KMS-11 (cell line): ENCODE measurements around the gene UTP14A.
A peak's percentile ranks its signal among the peaks of the same experiment; 100 is the strongest.

Experiments
- H2AFZ ChIP-seq: fragments of 200-600 bp; sonication (generic); 2 replicates; pipeline ENCODE4 v1.6.1; 2016; ENCODE audit warnings: antibody characterized with exemption, mixed run types, low read depth
- H3K27ac ChIP-seq: fragments of 200-600 bp; sonication (generic); 2 replicates; pipeline ENCODE4 v1.6.1; 2016; ENCODE audit warnings: mild to moderate bottlenecking, mixed run types
- H3K27me3 ChIP-seq: fragments of 200-600 bp; sonication (generic); 2 replicates; pipeline ENCODE4 v1.6.1; 2017; ENCODE audit warnings: mild to moderate bottlenecking, low read depth, mixed run types, moderate library complexity; ENCODE audit not compliant: insufficient read depth
- H3K36me3 ChIP-seq: fragments of 200-600 bp; sonication (generic); 2 replicates; pipeline ENCODE4 v1.6.1; 2017; ENCODE audit warnings: mild to moderate bottlenecking, mixed run types; ENCODE audit not compliant: insufficient read depth
- H3K4me1 ChIP-seq: fragments of 200-600 bp; sonication (generic); 2 replicates; pipeline ENCODE4 v1.6.1; 2016; ENCODE audit warnings: mild to moderate bottlenecking, low read depth, mixed run types; ENCODE audit not compliant: poor library complexity, severe bottlenecking
- H3K4me2 ChIP-seq: fragments of 200-600 bp; sonication (generic); 2 replicates; pipeline ENCODE4 v1.7.0; 2016; ENCODE audit warnings: mild to moderate bottlenecking, mixed run types
- H3K4me3 ChIP-seq: fragments of 200-600 bp; sonication (generic); IDR thresholded peaks from 2 replicates; pipeline ENCODE4 v1.6.1; 2017; ENCODE audit warnings: low read depth, low read length, mixed read lengths; ENCODE audit not compliant: insufficient read depth
- H3K79me2 ChIP-seq: fragments of 200-600 bp; sonication (generic); 2 replicates; pipeline ENCODE4 v1.6.1; 2016; ENCODE audit warnings: low read depth, mixed run types; ENCODE audit not compliant: insufficient read depth
- H3K9ac ChIP-seq: fragments of 200-600 bp; sonication (generic); 2 replicates; pipeline ENCODE4 v1.6.1; 2016; ENCODE audit warnings: mild to moderate bottlenecking, mixed run types
- H4K20me1 ChIP-seq: fragments of 200-600 bp; sonication (generic); 2 replicates; pipeline ENCODE4 v1.6.1; 2016; ENCODE audit warnings: mild to moderate bottlenecking, mixed run types; ENCODE audit not compliant: insufficient read depth
- TF ChIP-seq, protein P1 (sequence below): fragments of 200-600 bp; sonication (generic); conservative IDR thresholded peaks from 2 replicates; pipeline ENCODE4 v1.6.1; 2017; ENCODE audit warnings: low read depth, mild to moderate bottlenecking, antibody characterized with exemption, low read length, moderate library complexity, mixed read lengths

Gene UTP14A

GRCh38 chrX:129932821-129933321 lies 26.9 kb downstream of the UTP14A start:
- H3K79me2 ChIP-seq = no peaks in the 10 kb centered on the region
- H3K9ac ChIP-seq = no peak overlapping the region
- peaks cover 2% of the 10 kb centered on the region; the same call in 1 of the 2 replicates for H3K27me3 ChIP-seq
- TF ChIP-seq, protein P1, sequence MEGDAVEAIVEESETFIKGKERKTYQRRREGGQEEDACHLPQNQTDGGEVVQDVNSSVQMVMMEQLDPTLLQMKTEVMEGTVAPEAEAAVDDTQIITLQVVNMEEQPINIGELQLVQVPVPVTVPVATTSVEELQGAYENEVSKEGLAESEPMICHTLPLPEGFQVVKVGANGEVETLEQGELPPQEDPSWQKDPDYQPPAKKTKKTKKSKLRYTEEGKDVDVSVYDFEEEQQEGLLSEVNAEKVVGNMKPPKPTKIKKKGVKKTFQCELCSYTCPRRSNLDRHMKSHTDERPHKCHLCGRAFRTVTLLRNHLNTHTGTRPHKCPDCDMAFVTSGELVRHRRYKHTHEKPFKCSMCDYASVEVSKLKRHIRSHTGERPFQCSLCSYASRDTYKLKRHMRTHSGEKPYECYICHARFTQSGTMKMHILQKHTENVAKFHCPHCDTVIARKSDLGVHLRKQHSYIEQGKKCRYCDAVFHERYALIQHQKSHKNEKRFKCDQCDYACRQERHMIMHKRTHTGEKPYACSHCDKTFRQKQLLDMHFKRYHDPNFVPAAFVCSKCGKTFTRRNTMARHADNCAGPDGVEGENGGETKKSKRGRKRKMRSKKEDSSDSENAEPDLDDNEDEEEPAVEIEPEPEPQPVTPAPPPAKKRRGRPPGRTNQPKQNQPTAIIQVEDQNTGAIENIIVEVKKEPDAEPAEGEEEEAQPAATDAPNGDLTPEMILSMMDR = no peak
- H4K20me1 ChIP-seq = no peaks in the 10 kb centered on the region
- H2AFZ ChIP-seq = no peak overlapping the region
- 0 out of 2 replicates have a peak overlapping the region, but pooled peaks have one; percentile 25 for H3K4me2 ChIP-seq
- H3K36me3 ChIP-seq = no peaks in the 10 kb centered on the region
- no peaks in the 10 kb centered on the region for H3K4me1 ChIP-seq
- H3K4me3 ChIP-seq = no peak overlapping the region
- no peak overlapping the region for H3K27ac ChIP-seq

- H3K4me3 ChIP-seq = no peak overlapping the region
- H3K36me3 ChIP-seq = no peaks in the 10 kb centered on the region
- TF ChIP-seq, protein P1 = no peak
- H3K4me1 ChIP-seq = no peaks in the 10 kb centered on the region
- no peak overlapping the region for H3K4me2 ChIP-seq
- no peak overlapping the region for H3K9ac ChIP-seq
- peaks cover 2% of the 10 kb centered on the region; the same call in 1 of the 2 replicates for H3K27me3 ChIP-seq
- H3K79me2 ChIP-seq = no peaks in the 10 kb centered on the region
- no peak overlapping the region for H3K27ac ChIP-seq
- no peaks in the 10 kb centered on the region for H4K20me1 ChIP-seq
- H2AFZ ChIP-seq = no peak overlapping the region
Observed at GRCh38 chrX:129933700-129934099, 27.7 kb downstream of the UTP14A start.

DNA sequence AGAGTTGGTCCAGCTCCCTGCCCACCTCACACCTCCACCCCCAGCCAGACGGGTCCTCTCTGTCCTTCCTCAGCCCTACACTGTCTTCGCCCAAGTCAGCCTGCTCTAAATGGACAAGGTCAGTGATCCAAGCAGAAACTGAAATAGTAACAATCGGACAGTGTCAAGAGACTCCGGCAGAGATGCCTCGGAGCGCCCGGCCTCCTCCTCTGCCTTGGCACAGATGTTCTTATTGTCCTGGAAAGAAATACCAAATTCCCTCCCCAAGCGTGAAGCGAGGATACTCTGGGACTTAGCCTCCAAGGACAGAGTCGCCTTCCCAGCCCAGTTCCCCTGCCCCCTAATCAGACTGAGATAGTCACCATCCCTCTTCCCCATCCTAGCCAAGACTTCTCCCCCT lies 28.5 kb downstream of the UTP14A start:
- Histone ChIP-seq H3K79me2 (no peaks in the 10 kb centered on the region), H3K27me3 (peaks cover 2% of the 10 kb centered on the region; the same call in 1 of the 2 replicates), H4K20me1 (no peaks in the 10 kb centered on the region), H3K4me1 (no peaks in the 10 kb centered on the region), H3K4me2 (no peak overlapping the region), H3K4me3 (no peak overlapping the region), H3K27ac (no peak overlapping the region), H2AFZ (no peak overlapping the region), H3K36me3 (no peaks in the 10 kb centered on the region), H3K9ac (no peak overlapping the region)
- TF ChIP-seq, protein P1 = no peak

DNA sequence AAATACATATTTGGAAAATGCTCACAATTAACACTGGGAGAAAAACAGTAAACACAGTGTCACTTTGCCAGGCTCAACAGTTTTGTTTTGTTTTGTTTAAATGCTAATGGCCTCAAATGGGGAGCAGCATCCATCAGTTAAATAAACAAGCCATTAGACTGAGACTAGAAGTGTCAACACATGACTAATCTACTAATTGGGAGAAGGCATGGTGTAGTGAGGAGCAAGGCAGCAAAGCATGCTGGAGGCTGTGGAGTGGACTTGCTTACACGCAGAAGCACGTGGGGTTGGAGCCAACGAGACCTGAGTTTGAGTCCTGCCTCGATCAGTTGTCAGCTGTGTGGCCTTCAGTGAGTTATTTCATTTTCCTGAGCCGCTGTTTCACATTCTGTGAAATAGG lies 29.0 kb downstream of the UTP14A start:
- TF ChIP-seq, protein P1 = no peak
- no peaks in the 10 kb centered on the region for H3K4me1 ChIP-seq
- H4K20me1 ChIP-seq = no peaks in the 10 kb centered on the region
- H3K79me2 ChIP-seq = no peaks in the 10 kb centered on the region
- H3K27me3 ChIP-seq = peaks cover 2% of the 10 kb centered on the region; the same call in 1 of the 2 replicates
- no peak overlapping the region for H3K9ac ChIP-seq
- no peak overlapping the region for H3K27ac ChIP-seq
- no peak overlapping the region for H3K4me2 ChIP-seq
- no peaks in the 10 kb centered on the region for H3K36me3 ChIP-seq
- H2AFZ ChIP-seq = no peak overlapping the region
- H3K4me3 ChIP-seq = no peak overlapping the region
